Right lobe of liver (tissue), 4 donors: ENCODE data around the gene KIF23.

Source experiments
- POLR2A ChIP-seq: fragments of 450-650 bp; IDR thresholded peaks from one replicate; pipeline ENCODE4 v1.6.1; 2017; ENCODE audit warnings: antibody characterized with exemption, mild to moderate bottlenecking
- TF ChIP-seq, protein P1 (sequence below), 4 donors: fragments of 200-600 bp in 3 of 4; fragments of 450-650 bp in 1 of 4; IDR thresholded peaks; one replicate each; pipeline versions ENCODE4 v1.5.1 to v1.8.0; 2016 to 2022; ENCODE audit warnings: antibody characterized with exemption in 4 of 4, mild to moderate bottlenecking in 2 of 4
- donor health status: DM: no; HTN: no; CAD: no.
- donor health status: DM: no; HTN: no; CAD: no.
- donor health status: DM: no; HTN: yes; CAD: no.

DNA sequence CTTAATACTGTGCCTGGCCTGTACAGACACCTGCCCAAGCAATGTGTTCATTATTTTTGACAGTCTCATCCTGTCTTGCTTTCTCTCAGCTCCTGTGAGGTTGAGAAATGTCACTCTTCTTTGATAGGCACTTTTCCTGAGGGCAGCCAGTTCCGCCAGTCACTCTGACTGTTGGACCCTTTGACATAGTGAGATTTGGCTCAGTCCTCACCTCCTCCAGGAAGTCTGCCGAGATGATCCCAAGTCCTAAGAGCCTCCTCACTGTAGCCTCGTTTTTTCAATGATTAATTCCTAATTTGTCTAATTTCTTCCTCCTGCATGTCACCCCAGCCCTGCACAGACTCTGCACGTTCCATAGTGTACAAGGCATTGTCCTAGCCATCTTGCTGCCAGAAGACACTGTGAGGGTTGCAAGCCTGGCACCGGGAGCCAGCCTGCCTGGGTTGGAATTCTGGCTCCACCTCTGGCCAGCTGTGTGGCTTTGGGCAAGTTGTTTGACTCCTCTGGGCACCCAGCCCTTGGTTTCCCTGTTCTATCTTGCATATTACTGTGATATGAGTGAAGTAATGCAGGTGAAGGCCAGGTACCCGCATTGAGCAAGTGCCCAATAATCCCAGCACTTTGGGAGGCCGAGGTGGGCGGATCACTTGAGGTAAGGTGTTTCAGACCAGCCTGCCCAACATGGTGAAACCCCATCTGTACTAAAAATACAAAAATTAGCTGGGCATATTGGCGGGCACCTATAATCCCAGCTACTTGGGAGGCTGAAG lies 62.7 kb downstream of the KIF23 start:
- TF ChIP-seq POLR2A, result no peak
- TF ChIP-seq, protein P1, sequence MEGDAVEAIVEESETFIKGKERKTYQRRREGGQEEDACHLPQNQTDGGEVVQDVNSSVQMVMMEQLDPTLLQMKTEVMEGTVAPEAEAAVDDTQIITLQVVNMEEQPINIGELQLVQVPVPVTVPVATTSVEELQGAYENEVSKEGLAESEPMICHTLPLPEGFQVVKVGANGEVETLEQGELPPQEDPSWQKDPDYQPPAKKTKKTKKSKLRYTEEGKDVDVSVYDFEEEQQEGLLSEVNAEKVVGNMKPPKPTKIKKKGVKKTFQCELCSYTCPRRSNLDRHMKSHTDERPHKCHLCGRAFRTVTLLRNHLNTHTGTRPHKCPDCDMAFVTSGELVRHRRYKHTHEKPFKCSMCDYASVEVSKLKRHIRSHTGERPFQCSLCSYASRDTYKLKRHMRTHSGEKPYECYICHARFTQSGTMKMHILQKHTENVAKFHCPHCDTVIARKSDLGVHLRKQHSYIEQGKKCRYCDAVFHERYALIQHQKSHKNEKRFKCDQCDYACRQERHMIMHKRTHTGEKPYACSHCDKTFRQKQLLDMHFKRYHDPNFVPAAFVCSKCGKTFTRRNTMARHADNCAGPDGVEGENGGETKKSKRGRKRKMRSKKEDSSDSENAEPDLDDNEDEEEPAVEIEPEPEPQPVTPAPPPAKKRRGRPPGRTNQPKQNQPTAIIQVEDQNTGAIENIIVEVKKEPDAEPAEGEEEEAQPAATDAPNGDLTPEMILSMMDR (IDR thresholded peaks at IDR 0.05), result no peak
